Smooth muscle cell (in vitro differentiated cells): ENCODE data around the gene LSG1. TPM values are rescaled to one million over a fixed set of nuclear protein-coding genes. Genes with fewer than 3 reads are reported as not detected.

Source experiments
- DNase-seq: peaks from one replicate; lab custom pipeline; 2025; ENCODE audit not compliant: unreplicated experiment; lab: John Stamatoyannopoulos, UW
- H2AFZ ChIP-seq: fragments of 200-600 bp; sonication (generic); 2 replicates; pipeline ENCODE4 v1.6.0; 2016; ENCODE audit warnings: antibody characterized with exemption, low read depth, mild to moderate bottlenecking
- H3F3A ChIP-seq: fragments of 200-600 bp; sonication (generic); 2 replicates; pipeline ENCODE4 v1.6.0; 2017; ENCODE audit warnings: antibody characterized with exemption, low read depth
- H3K27ac ChIP-seq: fragments of 200-600 bp; sonication (generic); 2 replicates; pipeline ENCODE4 v1.5.1; 2016; ENCODE audit warnings: low read depth, mild to moderate bottlenecking
- H3K27me3 ChIP-seq: fragments of 200-600 bp; sonication (generic); 2 replicates; pipeline ENCODE4 v1.6.1; 2016; ENCODE audit warnings: low read depth, mild to moderate bottlenecking
- H3K36me3 ChIP-seq: fragments of 200-600 bp; sonication (generic); 2 replicates; pipeline ENCODE4 v1.5.1; 2016; ENCODE audit warnings: low read depth
- H3K4me1 ChIP-seq: fragments of 200-600 bp; sonication (generic); 2 replicates; pipeline ENCODE4 v1.5.1; 2016; ENCODE audit warnings: low read depth
- H3K4me2 ChIP-seq: fragments of 200-600 bp; sonication (generic); 2 replicates; pipeline ENCODE4 v1.6.0; 2016; ENCODE audit warnings: mild to moderate bottlenecking
- H3K4me3 ChIP-seq: fragments of 200-600 bp; sonication (generic); 2 replicates; pipeline ENCODE4 v1.5.1; 2016; ENCODE audit warnings: mild to moderate bottlenecking
- H3K79me2 ChIP-seq: fragments of 200-600 bp; sonication (generic); 2 replicates; pipeline ENCODE4 v1.6.0; 2016; ENCODE audit warnings: low read depth, mild to moderate bottlenecking
- H3K9ac ChIP-seq: fragments of 200-600 bp; sonication (generic); 2 replicates; pipeline ENCODE4 v1.6.0; 2016; ENCODE audit warnings: low read depth
- H3K9me3 ChIP-seq: fragments of 200-600 bp; sonication (generic); replicated peaks from 2 replicates; pipeline ENCODE4 v1.5.1; 2016; ENCODE audit warnings: low read depth
- H4K20me1 ChIP-seq: fragments of 200-600 bp; sonication (generic); 2 replicates; pipeline ENCODE4 v1.6.0; 2016; ENCODE audit warnings: low read depth
- WGBS: methylation state at CpG from one replicate; pipeline ENCODE4 v1.1.7; 2016; ENCODE audit warnings: low lambda C conversion rate; 5-methylcytosine and 5-hydroxymethylcytosine counted together
- polyA plus RNA-seq: library from polyadenylated mRNA; unstranded; fragments of >200 nt; fragmentation: Nextera tagmentation; extraction: Ambion mirVana; gene quantifications from 2 replicates; pipeline ENCODE4 v1.2.1, GENCODE V29; 2016
- total RNA-seq: library from RNA; depleted of rRNA; stranded (reverse); fragments of >200 nt; gene quantifications from 2 replicates; pipeline ENCODE4 v1.2.3, GENCODE V29; 2014
- TF ChIP-seq, protein P1 (sequence below): fragments of 200-600 bp; sonication (generic); IDR thresholded peaks from 2 replicates; pipeline ENCODE4 v1.5.1; 2017; ENCODE audit warnings: borderline replicate concordance, mild to moderate bottlenecking, antibody characterized with exemption; ENCODE audit not compliant: insufficient read depth, poor library complexity, severe bottlenecking

Gene LSG1
- total and polyA plus RNA-seq, 2 experiments from 2014 or later: 14.0 to 29.1 TPM

DNA sequence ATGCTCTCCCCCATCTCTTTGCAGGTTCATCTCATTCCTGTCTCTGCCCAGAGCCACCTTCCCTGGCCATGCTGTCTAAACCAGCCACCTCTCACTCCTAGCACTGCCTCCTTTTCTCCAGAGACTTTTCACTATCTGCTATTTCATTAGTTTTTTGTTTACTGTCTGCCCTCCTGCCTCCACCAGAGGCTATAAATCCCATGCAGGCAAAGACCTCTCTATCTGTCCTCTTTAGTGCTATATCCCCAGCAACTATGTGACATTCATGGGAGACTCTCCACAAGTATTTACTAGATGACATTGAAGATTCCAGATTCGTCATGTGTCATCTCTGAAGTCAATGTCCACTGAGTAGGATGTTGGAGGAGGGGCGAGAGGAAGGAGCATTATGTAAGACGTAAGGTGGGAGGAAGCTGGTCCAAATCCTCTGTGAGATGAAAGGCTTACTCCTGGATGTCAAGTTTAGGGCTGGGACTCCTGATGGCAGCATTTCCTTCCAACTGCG lies 10.2 kb upstream of the LSG1 start:
- H3F3A ChIP-seq: peaks cover 8% of the 10 kb centered on the region
- peaks cover 14% of the 10 kb centered on the region for H3K79me2 ChIP-seq
- H3K4me2 ChIP-seq: peak overlapping the region; percentile 72
- 10% methylated on average over 4 of the region's 4 CpGs for WGBS
- H3K27ac ChIP-seq: peak overlapping the region; percentile 51
- no peaks in the 10 kb centered on the region for H3K27me3 ChIP-seq
- H4K20me1 ChIP-seq: peaks cover 13% of the 10 kb centered on the region
- no peaks in the 10 kb centered on the region for H3K4me1 ChIP-seq
- peak overlapping the region; percentile 9 for H3K4me3 ChIP-seq
- no peak overlapping the region for H2AFZ ChIP-seq
- no peak for DNase-seq
- TF ChIP-seq, protein P1, sequence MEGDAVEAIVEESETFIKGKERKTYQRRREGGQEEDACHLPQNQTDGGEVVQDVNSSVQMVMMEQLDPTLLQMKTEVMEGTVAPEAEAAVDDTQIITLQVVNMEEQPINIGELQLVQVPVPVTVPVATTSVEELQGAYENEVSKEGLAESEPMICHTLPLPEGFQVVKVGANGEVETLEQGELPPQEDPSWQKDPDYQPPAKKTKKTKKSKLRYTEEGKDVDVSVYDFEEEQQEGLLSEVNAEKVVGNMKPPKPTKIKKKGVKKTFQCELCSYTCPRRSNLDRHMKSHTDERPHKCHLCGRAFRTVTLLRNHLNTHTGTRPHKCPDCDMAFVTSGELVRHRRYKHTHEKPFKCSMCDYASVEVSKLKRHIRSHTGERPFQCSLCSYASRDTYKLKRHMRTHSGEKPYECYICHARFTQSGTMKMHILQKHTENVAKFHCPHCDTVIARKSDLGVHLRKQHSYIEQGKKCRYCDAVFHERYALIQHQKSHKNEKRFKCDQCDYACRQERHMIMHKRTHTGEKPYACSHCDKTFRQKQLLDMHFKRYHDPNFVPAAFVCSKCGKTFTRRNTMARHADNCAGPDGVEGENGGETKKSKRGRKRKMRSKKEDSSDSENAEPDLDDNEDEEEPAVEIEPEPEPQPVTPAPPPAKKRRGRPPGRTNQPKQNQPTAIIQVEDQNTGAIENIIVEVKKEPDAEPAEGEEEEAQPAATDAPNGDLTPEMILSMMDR: no peak
- no peak overlapping the region for H3K9ac ChIP-seq
- no peaks in the 10 kb centered on the region for H3K36me3 ChIP-seq
- no peaks in the 10 kb centered on the region for H3K9me3 ChIP-seq

DNA sequence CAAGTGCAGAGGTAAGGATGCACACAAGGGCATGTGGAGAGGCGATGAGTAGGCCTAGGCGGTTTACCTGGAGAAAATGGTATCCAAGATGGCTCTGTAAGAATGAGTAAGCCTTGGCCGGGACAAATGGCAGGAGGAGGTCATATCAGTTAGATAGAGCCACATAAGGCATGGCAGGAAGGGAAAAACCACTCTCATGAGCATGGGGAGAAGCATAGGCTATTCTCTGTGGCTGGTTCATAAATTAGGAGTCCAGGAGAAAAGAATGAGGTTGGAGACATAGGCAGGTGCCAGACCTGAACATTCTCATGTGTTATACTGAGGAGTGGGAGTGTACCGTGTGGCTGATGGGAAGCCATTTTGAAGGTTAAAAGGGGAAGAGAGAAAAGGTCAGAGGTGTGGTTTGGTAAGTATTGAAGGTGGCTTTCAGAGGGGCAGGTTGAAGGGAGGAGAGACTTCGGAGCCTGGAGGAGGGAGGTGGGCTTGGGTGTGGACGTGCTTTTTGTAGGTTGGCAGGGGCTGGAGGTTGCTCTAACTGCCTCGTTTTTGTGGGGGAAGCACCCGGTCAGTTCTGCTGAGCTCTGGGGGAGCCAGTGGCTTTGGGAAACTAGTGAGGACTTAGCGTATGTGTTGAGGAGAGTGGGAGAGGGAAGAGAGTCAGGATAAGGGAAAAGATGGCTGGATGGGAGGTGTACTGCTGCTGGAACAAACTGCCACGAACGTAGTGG lies 9.1 kb upstream of the LSG1 start:
- H3F3A ChIP-seq: peaks cover 8% of the 10 kb centered on the region
- H3K9ac ChIP-seq: no peak overlapping the region
- H3K79me2 ChIP-seq: peaks cover 2% of the 10 kb centered on the region
- H3K27me3 ChIP-seq: no peaks in the 10 kb centered on the region
- no peaks in the 10 kb centered on the region for H3K9me3 ChIP-seq
- no peak overlapping the region for H3K4me3 ChIP-seq
- no peak for DNase-seq
- peaks cover 1% of the 10 kb centered on the region for H4K20me1 ChIP-seq
- no peaks in the 10 kb centered on the region for H3K36me3 ChIP-seq
- no peak overlapping the region for H3K27ac ChIP-seq
- 77% methylated on average over 11 of the region's 11 CpGs for WGBS
- no peaks in the 10 kb centered on the region for H3K4me1 ChIP-seq
- TF ChIP-seq, protein P1: no peak
- no peak overlapping the region for H3K4me2 ChIP-seq
- H2AFZ ChIP-seq: no peak overlapping the region

DNA sequence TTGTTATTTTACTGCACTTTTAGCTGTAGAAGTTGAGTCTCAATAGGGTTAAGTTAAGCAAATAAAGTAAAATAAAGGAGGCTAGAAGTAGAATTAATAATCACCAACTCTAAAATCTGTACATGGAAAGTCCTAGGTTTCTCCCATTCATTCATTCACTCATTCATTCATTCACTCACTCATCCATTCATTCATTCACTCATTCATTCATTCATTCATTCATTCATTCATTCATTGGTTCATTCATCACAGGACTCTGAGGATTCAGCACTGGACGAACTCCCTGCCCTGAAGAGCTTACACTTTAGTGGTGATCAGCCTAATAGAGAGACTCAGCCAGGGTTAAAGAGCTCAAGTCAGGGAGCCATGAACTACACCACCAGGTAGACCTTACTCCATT lies 4.5 kb upstream of the LSG1 start:
- H2AFZ ChIP-seq: no peak overlapping the region
- no peak overlapping the region for H3K4me2 ChIP-seq
- WGBS: 67% methylated on average over 1 of the region's 1 CpG
- H3K4me3 ChIP-seq: no peak overlapping the region
- H3K4me1 ChIP-seq: peaks cover 4% of the 10 kb centered on the region
- DNase-seq: no peak
- no peak overlapping the region for H3K9ac ChIP-seq
- H4K20me1 ChIP-seq: no peaks in the 10 kb centered on the region
- no peaks in the 10 kb centered on the region for H3K27me3 ChIP-seq
- no peak overlapping the region for H3K27ac ChIP-seq
- H3K36me3 ChIP-seq: no peaks in the 10 kb centered on the region
- peaks cover 5% of the 10 kb centered on the region for H3K79me2 ChIP-seq
- TF ChIP-seq, protein P1: no peak
- no peaks in the 10 kb centered on the region for H3K9me3 ChIP-seq
- H3F3A ChIP-seq: no peaks in the 10 kb centered on the region

DNA sequence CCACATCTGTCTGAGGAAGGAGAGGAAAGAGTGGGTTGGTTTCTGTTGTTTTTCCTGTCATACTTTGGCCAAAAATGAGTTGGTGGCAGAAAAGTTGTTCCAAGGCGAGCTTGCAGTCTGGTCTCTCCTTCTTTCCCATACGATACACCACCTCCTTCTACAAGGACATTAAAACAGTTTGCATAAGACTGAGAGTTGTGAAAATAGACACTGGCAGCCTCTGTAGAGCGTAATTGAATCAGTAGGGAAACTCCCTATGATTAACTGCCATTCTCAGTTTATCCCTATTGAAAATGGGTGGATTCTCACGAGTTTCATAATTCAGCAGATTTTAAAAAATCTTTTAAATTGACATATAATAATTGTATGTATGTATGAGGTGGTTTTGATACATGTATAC lies 3.7 kb upstream of the LSG1 start:
- Histone ChIP-seq H3K27me3 (no peaks in the 10 kb centered on the region), H3K4me1 (peaks cover 12% of the 10 kb centered on the region), H2AFZ (no peak overlapping the region), H3K4me2 (no peak overlapping the region), H3F3A (no peaks in the 10 kb centered on the region), H3K4me3 (no peak overlapping the region), H4K20me1 (peaks cover 7% of the 10 kb centered on the region), H3K9ac (no peak overlapping the region), H3K36me3 (no peaks in the 10 kb centered on the region), H3K79me2 (peaks cover 13% of the 10 kb centered on the region), H3K9me3 (no peaks in the 10 kb centered on the region), H3K27ac (no peak overlapping the region)
- WGBS: 69% methylated on average over 4 of the region's 4 CpGs
- TF ChIP-seq, protein P1: no peak
- no peak for DNase-seq
